ENCODE measurements around the gene BRINP3.

BRINP3 gene

DNA sequence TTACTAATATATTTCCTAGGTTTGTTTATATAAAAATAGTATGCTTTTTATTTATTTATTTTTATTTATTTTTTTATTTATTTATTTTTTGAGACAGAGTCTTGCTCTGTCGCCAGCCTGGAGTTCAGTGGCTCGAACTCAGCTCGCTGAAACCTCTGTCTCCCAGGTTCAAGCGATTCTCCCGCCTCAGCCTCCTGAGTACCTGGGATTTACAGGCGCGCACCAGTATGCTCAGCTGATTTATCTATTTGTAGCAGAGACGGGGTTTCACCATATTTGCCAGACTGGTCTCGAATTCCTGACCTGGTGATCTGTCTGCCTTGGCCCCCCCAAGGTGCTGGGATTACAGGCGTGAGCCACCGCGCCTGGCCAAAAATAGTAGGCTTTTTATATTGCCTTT, 33.2 kb downstream of the BRINP3 start:
- DNase-seq, result no peak

- DNase-seq, result no peak
Observed at GRCh38 chr1:190439447-190439846, 38.2 kb downstream of the BRINP3 start.

GRCh38 chr1:190436615-190437014, 41.0 kb downstream of the BRINP3 start:
- DNase-seq, result no peak

DNA sequence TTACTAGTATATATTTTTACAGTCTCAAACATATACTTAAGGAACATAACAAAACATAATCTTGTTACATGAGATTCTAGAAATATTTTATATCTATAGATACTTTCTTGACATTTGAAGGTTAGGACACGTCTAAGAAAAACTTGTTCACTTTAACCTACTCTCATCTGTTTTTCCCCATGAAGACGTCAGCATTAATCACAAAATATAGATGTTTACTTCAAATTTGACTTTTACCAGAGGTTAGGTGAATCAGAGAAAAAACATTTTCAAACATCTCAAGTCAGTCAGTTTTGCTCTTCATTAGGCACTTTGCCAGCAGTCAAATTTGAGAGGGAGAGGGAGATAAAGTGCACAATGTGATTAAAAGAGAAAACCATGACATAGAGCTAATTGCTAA, 47.7 kb downstream of the BRINP3 start:
- no peak for DNase-seq

GRCh38 chr1:190429141-190429540, 48.5 kb downstream of the BRINP3 start:
- no peak for DNase-seq

GRCh38 chr1:190416239-190416638, 61.4 kb downstream of the BRINP3 start:
- DNase-seq, result no peak

GRCh38 chr1:190413142-190413541, 64.5 kb downstream of the BRINP3 start:
- no peak for DNase-seq

- DNase-seq, result no peak
Observed at GRCh38 chr1:190403402-190403801, 74.3 kb downstream of the BRINP3 start.

GRCh38 chr1:190399233-190399632, 78.4 kb downstream of the BRINP3 start:
- no peak for DNase-seq

DNA sequence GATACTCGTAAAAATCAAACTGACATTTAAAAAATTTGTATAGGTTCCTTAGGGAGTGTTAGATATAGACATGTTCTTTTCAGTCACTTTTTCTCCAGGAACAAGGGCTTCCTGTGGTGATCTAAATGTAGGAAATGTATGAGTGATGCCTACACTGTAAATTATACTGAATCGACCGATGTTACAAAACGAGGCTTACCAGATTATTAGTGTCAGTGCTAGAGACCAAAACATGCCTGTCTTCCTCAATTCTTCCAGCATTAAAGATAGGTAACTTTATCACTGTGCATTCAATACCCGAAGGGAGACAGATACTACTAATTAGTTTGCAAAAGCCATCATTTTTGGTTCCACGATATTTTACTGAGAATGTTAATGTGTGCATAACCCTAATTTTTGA, 86.1 kb downstream of the BRINP3 start:
- no peak for DNase-seq

GRCh38 chr1:190377991-190378390, 99.7 kb downstream of the BRINP3 start:
- no peak for DNase-seq

- no peak for DNase-seq
Observed at GRCh38 chr1:190377294-190377693, 100.4 kb downstream of the BRINP3 start.

- DNase-seq, result no peak
Observed at GRCh38 chr1:190376044-190376443, 101.6 kb downstream of the BRINP3 start.

DNA sequence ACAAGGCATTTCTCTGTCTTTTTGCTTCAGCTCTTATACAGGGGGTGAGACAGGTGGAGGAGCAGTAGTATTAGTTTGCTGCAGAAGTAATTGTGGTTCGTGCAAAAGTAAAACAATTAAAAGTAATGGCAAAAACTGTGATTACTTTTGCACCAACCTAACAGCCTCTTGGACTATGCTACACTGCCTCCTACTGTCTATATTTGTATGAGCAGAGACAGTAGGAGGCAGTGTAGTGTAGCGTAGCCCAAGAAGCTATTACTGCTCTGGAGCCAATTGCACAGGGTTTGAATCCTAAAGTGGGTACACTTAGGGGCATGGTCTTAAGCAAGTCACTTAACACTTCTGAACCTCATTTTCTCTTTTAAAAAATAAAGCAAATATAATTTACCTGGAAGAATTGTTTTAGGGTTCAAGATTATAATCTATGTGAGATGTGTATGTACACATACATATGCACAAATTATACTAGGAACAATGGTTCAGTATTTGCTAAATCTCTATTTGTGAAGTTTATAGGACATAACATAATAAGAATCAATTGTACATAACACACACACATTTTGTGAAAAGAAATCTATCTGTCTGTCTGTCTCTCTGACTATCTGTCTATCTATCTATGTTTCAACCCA, 103.8 kb downstream of the BRINP3 start:
- DNase-seq, result no peak

DNA sequence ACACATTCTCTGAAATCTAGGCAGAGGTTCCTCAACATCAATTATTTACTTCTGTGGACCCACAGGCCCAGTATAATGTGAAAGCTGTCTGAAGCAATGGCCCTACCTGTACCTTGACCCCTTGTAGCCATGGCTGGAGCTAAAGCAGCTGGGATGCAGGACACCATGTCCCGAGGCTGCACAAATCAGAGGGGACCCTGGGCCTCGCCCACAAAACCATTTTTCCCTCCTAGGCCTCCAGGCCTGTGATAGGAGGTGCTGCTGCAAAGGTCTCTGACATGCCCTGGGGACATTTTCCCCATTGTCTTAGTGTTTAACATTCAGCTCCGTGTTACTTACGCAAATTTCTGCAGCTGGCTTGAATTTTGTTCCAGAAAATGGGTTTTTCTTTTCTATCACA, 110.5 kb downstream of the BRINP3 start:
- no peak for DNase-seq

- DNase-seq, result no peak
Observed at GRCh38 chr1:190365283-190365682, 112.4 kb downstream of the BRINP3 start.

DNA sequence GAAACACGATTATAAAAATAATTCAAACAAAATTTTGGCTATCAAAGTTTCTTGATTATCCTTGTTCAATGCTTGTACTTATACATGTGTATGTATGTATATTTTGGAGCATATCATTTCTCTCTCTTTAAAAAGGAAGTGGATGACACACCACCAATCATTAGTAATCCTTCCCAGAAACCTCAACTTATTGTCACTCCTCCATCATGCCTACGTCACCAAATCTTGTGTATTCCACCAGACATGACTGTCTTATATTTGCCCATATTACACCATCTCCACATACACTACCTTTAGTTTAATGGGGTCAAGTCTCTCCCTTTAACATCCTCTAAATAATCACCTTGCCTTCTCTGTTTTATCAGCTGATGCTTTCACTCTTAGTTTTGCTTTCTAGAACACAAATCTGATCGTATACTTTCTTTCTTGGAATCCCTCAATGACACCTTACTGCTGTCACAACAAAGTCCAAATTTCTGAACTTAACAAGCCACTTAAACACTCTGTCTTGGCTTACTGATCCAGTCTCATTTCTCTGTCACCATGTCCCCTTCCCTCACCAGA, 124.0 kb downstream of the BRINP3 start:
- no peak for DNase-seq

- DNase-seq, result no peak
Observed at GRCh38 chr1:190344454-190344853, 133.2 kb downstream of the BRINP3 start.

DNA sequence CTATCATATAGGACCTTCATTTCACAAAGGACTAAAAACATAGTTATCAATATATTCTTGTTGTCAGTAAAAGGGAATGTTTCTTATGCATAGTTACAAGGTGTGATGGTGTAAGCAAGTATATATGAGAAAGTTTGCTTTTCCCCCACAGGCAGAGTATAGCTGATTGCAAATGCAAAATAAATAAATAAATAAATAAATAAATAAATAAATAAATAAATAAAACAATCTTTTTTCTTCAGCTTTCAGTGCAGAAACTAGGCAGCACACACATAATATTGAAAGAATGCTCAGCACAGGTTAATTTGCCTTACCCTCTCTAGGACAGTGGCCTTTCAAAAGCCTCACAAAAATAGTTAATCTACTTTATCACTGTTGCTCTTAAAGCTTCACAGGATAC, 138.8 kb downstream of the BRINP3 start:
- no peak for DNase-seq

- DNase-seq, result no peak
Observed at GRCh38 chr1:190328871-190329270, 148.8 kb downstream of the BRINP3 start.

- DNase-seq, result no peak
Observed at GRCh38 chr1:190328361-190328760, 149.3 kb downstream of the BRINP3 start.

GRCh38 chr1:190327271-190327670, 150.4 kb downstream of the BRINP3 start:
- no peak for DNase-seq

DNA sequence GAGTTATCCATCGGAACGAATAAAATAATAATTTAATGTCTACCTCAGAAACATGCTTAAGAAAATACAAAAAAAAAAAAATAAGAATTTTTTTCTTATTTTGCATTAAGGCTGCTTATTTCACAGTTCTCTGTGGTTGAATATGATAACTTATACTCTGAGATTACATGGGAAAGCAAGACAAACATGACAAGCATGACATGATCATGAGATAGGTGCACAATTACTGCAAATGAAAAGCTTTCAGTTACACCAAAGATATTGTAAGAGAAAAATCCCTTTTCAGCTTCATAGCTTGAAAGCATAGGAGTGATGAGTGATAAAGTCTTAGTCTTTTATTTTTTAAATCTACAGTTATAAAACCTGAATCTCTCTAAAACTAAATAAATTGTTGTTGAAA, 154.1 kb downstream of the BRINP3 start:
- no peak for DNase-seq

DNA sequence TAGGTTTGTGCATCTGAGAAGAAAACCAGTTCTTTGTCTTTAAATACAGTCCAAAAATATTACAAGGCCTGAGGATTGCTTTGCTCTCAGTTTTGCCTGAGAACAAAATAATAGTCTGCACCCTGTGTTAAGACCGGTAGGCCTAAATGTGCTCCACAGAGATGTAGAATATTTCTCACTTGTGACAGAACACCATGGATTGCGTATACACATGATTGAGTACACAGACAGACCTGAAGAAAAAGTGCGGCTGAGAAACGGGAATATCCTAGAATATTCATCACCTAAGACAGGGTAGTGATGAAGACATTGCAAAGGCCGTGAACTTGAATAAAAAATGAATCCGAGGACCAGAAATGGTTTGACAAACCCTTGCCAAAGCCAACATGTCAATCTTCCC, 155.4 kb downstream of the BRINP3 start:
- no peak for DNase-seq

GRCh38 chr1:190320952-190321351, 156.7 kb downstream of the BRINP3 start:
- DNase-seq, result no peak

Data from stimulated activated CD4-positive, alpha-beta T cell treated with anti-CD3 and anti-CD28 coated beads, Interleukin-15, amount 100 ng/mL, for 24 hours (primary cell).